Ascending aorta (tissue), 2 donors: ENCODE data around the gene AGR3. TPM values are rescaled to one million over a fixed set of nuclear protein-coding genes. Genes with fewer than 3 reads are reported as not detected.
"Not testable (repeated sequence)": the region's sequence is repeated elsewhere in the genome, so short reads cannot be mapped to it uniquely, and the experiment has no call there.

Experiments
- DNase-seq, 2 donors: peaks; one replicate each; pipeline ENCODE4 v3.0.0-alpha.2; 2019; ENCODE audit warnings: low spot score in 2 of 2
- H3K27ac ChIP-seq, 2 donors: fragments of 200-600 bp; sonication (generic); one replicate each; pipeline ENCODE4 v1.5.1; 2016 to 2017; ENCODE audit warnings: mild to moderate bottlenecking in 1 of 2
- H3K27me3 ChIP-seq: fragments of 200-600 bp; sonication (generic); one replicate; pipeline ENCODE4 v1.5.1; 2017
- H3K36me3 ChIP-seq, 2 donors: fragments of 200-600 bp; sonication (generic); one replicate each; pipeline ENCODE4 v1.5.1; 2016
- H3K4me1 ChIP-seq, 2 donors: fragments of 200-600 bp; sonication (generic); one replicate each; pipeline ENCODE4 v1.5.1; 2016 to 2017; ENCODE audit warnings: mild to moderate bottlenecking in 1 of 2
- H3K4me3 ChIP-seq, 2 donors: fragments of 200-600 bp; sonication (generic); one replicate each; pipeline ENCODE4 v1.5.1; 2016 to 2017; ENCODE audit warnings: mild to moderate bottlenecking in 1 of 2
- H3K9me3 ChIP-seq, 2 donors: fragments of 200-600 bp; sonication (generic); one replicate each; pipeline ENCODE4 v1.5.1; 2016
- CTCF ChIP-seq, 3 experiments: fragments of 200-600 bp in 2 of 3; fragments of 450-650 bp in 1 of 3; sonication (generic) in 2 of 3; IDR thresholded peaks; one replicate each; pipeline ENCODE4 v1.5.1; 2016 to 2019; ENCODE audit warnings: antibody characterized with exemption in 3 of 3, mild to moderate bottlenecking in 1 of 3, moderate library complexity in 1 of 3
- intact Hi-C: fragments of 100-400 bp; cut with DNase I; formaldehyde crosslinking; loops from one replicate; pipeline ENCODE4 v1.15.1; 2023
- total RNA-seq: library from RNA; depleted of rRNA; stranded (reverse); fragments of >200 nt; gene quantifications from one replicate; pipeline ENCODE4 v1.1.0, GENCODE V29; 2016

Gene AGR3
- total RNA-seq, 1 donor from 2014 or later, result not detected

- Histone ChIP-seq H3K36me3 (no peaks in the 10 kb centered on the region), H3K27me3 (no peaks in the 10 kb centered on the region), H3K4me3 (no peak overlapping the region), H3K9me3 (peaks cover 0 to 12% of the 10 kb centered on the region in 2 donors), H3K27ac (no peak overlapping the region), H3K4me1 (no peaks in the 10 kb centered on the region)
- intact Hi-C loops, result no loop called here
- no peak for DNase-seq
- TF ChIP-seq CTCF (IDR thresholded peaks at IDR 0.05), result no peak
Measured at GRCh38 chr7:16875861-16876260, 5.9 kb downstream of the AGR3 start.

GRCh38 chr7:16874066-16874465, 7.7 kb downstream of the AGR3 start:
- no peak for DNase-seq
- Histone ChIP-seq H3K9me3 (peaks cover 0 to 12% of the 10 kb centered on the region in 2 donors), H3K4me3 (no peak overlapping the region), H3K36me3 (no peaks in the 10 kb centered on the region), H3K27ac (no peak overlapping the region), H3K27me3 (no peaks in the 10 kb centered on the region), H3K4me1 (no peaks in the 10 kb centered on the region)
- TF ChIP-seq CTCF (IDR thresholded peaks at IDR 0.05), result no peak
- intact Hi-C loops, result no loop called here

- H3K36me3 ChIP-seq, result no peaks in the 10 kb centered on the region
- H3K4me1 ChIP-seq, result no peaks in the 10 kb centered on the region
- H3K9me3 ChIP-seq, result peaks cover 0 to 10% of the 10 kb centered on the region in 2 donors
- no peak for TF ChIP-seq CTCF (IDR thresholded peaks at IDR 0.05)
- intact Hi-C loops, result no loop called here
- H3K4me3 ChIP-seq, result no peak overlapping the region
- H3K27ac ChIP-seq, result no peak overlapping the region
- no peak for DNase-seq
- H3K27me3 ChIP-seq, result no peaks in the 10 kb centered on the region
Measured at GRCh38 chr7:16867328-16867727, 14.5 kb downstream of the AGR3 start.

- H3K4me3 ChIP-seq, H3K27me3 ChIP-seq, DNase-seq, H3K4me1 ChIP-seq, H3K36me3 ChIP-seq, intact Hi-C loops, H3K27ac ChIP-seq, H3K9me3 ChIP-seq: not testable (repeated sequence)
Measured at GRCh38 chr7:16853189-16853588, 28.6 kb downstream of the AGR3 start.

- no peaks in the 10 kb centered on the region for H3K9me3 ChIP-seq
- H3K36me3 ChIP-seq, result no peaks in the 10 kb centered on the region
- no peaks in the 10 kb centered on the region for H3K27me3 ChIP-seq
- H3K4me3 ChIP-seq, result no peak overlapping the region
- intact Hi-C loops, result no loop called here
- no peak for DNase-seq
- TF ChIP-seq CTCF (IDR thresholded peaks at IDR 0.05), result no peak
- H3K4me1 ChIP-seq, result no peaks in the 10 kb centered on the region
- no peak overlapping the region for H3K27ac ChIP-seq
Measured at GRCh38 chr7:16851829-16852228, 30.0 kb downstream of the AGR3 start.

GRCh38 chr7:16850614-16851466, 30.9 kb downstream of the AGR3 start:
- H3K4me1 ChIP-seq, result no peaks in the 10 kb centered on the region
- no peaks in the 10 kb centered on the region for H3K27me3 ChIP-seq
- DNase-seq, result no peak
- no peaks in the 10 kb centered on the region for H3K36me3 ChIP-seq
- no peak for TF ChIP-seq CTCF (IDR thresholded peaks at IDR 0.05)
- intact Hi-C loops, result no loop called here
- H3K9me3 ChIP-seq, result no peaks in the 10 kb centered on the region
- H3K4me3 ChIP-seq, result no peak overlapping the region
- H3K27ac ChIP-seq, result no peak overlapping the region
